ENCODE data around the gene KCNF1. TPM values are rescaled to one million over a fixed set of nuclear protein-coding genes. Genes with fewer than 3 reads are reported as not detected.

Gene KCNF1
- total RNA-seq, 2 experiments from 2014 or later: not detected

GRCh38 chr2:10882568-10882967, 29.2 kb upstream of the KCNF1 start:
- no peaks in the 10 kb centered on the region for H3K36me3 Mint-ChIP-seq (ENCODE audit: low read depth)
- intact Hi-C loops (cut with DNase I, micrococcal nuclease): no loop called here
- H3K9me3 Mint-ChIP-seq (ENCODE audit: low read depth): no peaks in the 10 kb centered on the region
- DNase-seq (no peak), ATAC-seq (no peak)
- no peaks in the 10 kb centered on the region for H3K27me3 Mint-ChIP-seq
- no peak overlapping the region for H3K4me3 Mint-ChIP-seq
- CTCF ChIA-PET: interaction anchor here (0.8 to 1.7 kb wide), 3 partner anchors 8 to 47 kb away, joined by 3 to 4 read pairs (median 3); no protein-coding TSS in a partner anchor
- POLR2A ChIA-PET: no interaction called here
- peaks cover 7% of the 10 kb centered on the region for H3K4me1 Mint-ChIP-seq
- no peak overlapping the region for H3K27ac Mint-ChIP-seq

- POLR2A ChIA-PET: no interaction called here
- DNase-seq: no peak
- Mint-ChIP-seq H3K36me3 (ENCODE audit: low read depth) (no peaks in the 10 kb centered on the region), H3K9me3 (ENCODE audit: low read depth) (no peaks in the 10 kb centered on the region), H3K27me3 (no peaks in the 10 kb centered on the region), H3K4me1 (peaks cover 5% of the 10 kb centered on the region), H3K4me3 (no peak overlapping the region), H3K27ac (no peak overlapping the region)
- ATAC-seq: no peak
- CTCF ChIA-PET: interaction anchor here (1.0 kb wide), 1 partner anchor 48 kb away, joined by 4 read pairs; no protein-coding TSS in a partner anchor
- intact Hi-C loops (cut with DNase I, micrococcal nuclease): no loop called here
Observed at GRCh38 chr2:10883066-10883465, 28.7 kb upstream of the KCNF1 start.

- ATAC-seq: no peak
- Mint-ChIP-seq H3K9me3 (ENCODE audit: low read depth) (no peaks in the 10 kb centered on the region), H3K27me3 (no peaks in the 10 kb centered on the region), H3K4me1 (peaks cover 5% of the 10 kb centered on the region), H3K4me3 (no peak overlapping the region), H3K36me3 (ENCODE audit: low read depth) (no peaks in the 10 kb centered on the region), H3K27ac (no peak overlapping the region)
- POLR2A ChIA-PET: no interaction called here
- intact Hi-C loops (cut with DNase I, micrococcal nuclease): no loop called here
- no peak for DNase-seq
- CTCF ChIA-PET: interaction anchor here (0.7 to 1.3 kb wide), 2 partner anchors 20 to 58 kb away, joined by 3 read pairs; no protein-coding TSS in a partner anchor
Observed at GRCh38 chr2:10883801-10884478, 27.8 kb upstream of the KCNF1 start.

- ChIA-PET POLR2A (no interaction called here), CTCF (interaction anchor here (1.3 kb wide), 1 partner anchor 20 kb away, joined by 3 read pairs; no protein-coding TSS in a partner anchor)
- Mint-ChIP-seq H3K27me3 (peaks cover 2% of the 10 kb centered on the region), H3K27ac (no peak overlapping the region), H3K36me3 (ENCODE audit: low read depth) (no peaks in the 10 kb centered on the region), H3K4me1 (peaks cover 5% of the 10 kb centered on the region), H3K4me3 (no peak overlapping the region), H3K9me3 (ENCODE audit: low read depth) (no peaks in the 10 kb centered on the region)
- no peak for ATAC-seq
- intact Hi-C loops (cut with DNase I, micrococcal nuclease): no loop called here
- no peak for DNase-seq
Observed at GRCh38 chr2:10884574-10884975, 27.2 kb upstream of the KCNF1 start.

- Mint-ChIP-seq H3K36me3 (ENCODE audit: low read depth) (no peaks in the 10 kb centered on the region), H3K27me3 (peaks cover 2% of the 10 kb centered on the region), H3K9me3 (ENCODE audit: low read depth) (no peaks in the 10 kb centered on the region), H3K4me3 (no peak overlapping the region), H3K4me1 (peaks cover 5% of the 10 kb centered on the region), H3K27ac (no peak overlapping the region)
- DNase-seq (no peak), ATAC-seq (no peak)
- POLR2A ChIA-PET: no interaction called here
- CTCF ChIA-PET: no interaction called here
- intact Hi-C loops (cut with DNase I, micrococcal nuclease): no loop called here
Observed at GRCh38 chr2:10885094-10885860, 26.5 kb upstream of the KCNF1 start.

- no peak overlapping the region for H3K4me3 Mint-ChIP-seq
- ATAC-seq: no peak
- no peaks in the 10 kb centered on the region for H3K4me1 Mint-ChIP-seq
- peaks cover 9% of the 10 kb centered on the region for H3K27me3 Mint-ChIP-seq
- intact Hi-C loops (cut with DNase I, micrococcal nuclease): no loop called here
- DNase-seq: no peak
- H3K9me3 Mint-ChIP-seq (ENCODE audit: low read depth): no peaks in the 10 kb centered on the region
- CTCF ChIA-PET: interaction anchor here (0.6 kb wide), 1 partner anchor 21 kb away, joined by 3 read pairs; no protein-coding TSS in a partner anchor
- no peak overlapping the region for H3K27ac Mint-ChIP-seq
- POLR2A ChIA-PET: no interaction called here
- H3K36me3 Mint-ChIP-seq (ENCODE audit: low read depth): no peaks in the 10 kb centered on the region
Observed at GRCh38 chr2:10887476-10887875, 24.3 kb upstream of the KCNF1 start.

GRCh38 chr2:10889651-10890215, 22.0 kb upstream of the KCNF1 start:
- Mint-ChIP-seq H3K27me3 (peaks cover 13% of the 10 kb centered on the region), H3K27ac (no peak overlapping the region), H3K9me3 (ENCODE audit: low read depth) (no peaks in the 10 kb centered on the region), H3K4me1 (no peaks in the 10 kb centered on the region), H3K36me3 (ENCODE audit: low read depth) (no peaks in the 10 kb centered on the region), H3K4me3 (no peak overlapping the region)
- ATAC-seq (no peak), DNase-seq (no peak)
- intact Hi-C loops (cut with DNase I, micrococcal nuclease): no loop called here
- CTCF ChIA-PET: interaction anchor here (0.6 to 1.1 kb wide), 2 partner anchors 48 to 57 kb away, joined by 3 read pairs; no protein-coding TSS in a partner anchor
- POLR2A ChIA-PET: no interaction called here

GRCh38 chr2:10890706-10891270, 20.9 kb upstream of the KCNF1 start:
- Mint-ChIP-seq H3K9me3 (ENCODE audit: low read depth) (no peaks in the 10 kb centered on the region), H3K4me3 (no peak overlapping the region), H3K36me3 (ENCODE audit: low read depth) (no peaks in the 10 kb centered on the region), H3K4me1 (no peaks in the 10 kb centered on the region), H3K27ac (no peak overlapping the region), H3K27me3 (peaks cover 15% of the 10 kb centered on the region)
- ChIA-PET CTCF (interaction anchor here (0.6 to 1.0 kb wide), 2 partner anchors 8 to 58 kb away, joined by 3 read pairs; no protein-coding TSS in a partner anchor), POLR2A (no interaction called here)
- ATAC-seq (no peak), DNase-seq (no peak)
- intact Hi-C loops (cut with DNase I, micrococcal nuclease): no loop called here

GRCh38 chr2:10891390-10891789, 20.3 kb upstream of the KCNF1 start:
- POLR2A ChIA-PET: no interaction called here
- H3K36me3 Mint-ChIP-seq (ENCODE audit: low read depth): no peaks in the 10 kb centered on the region
- no peaks in the 10 kb centered on the region for H3K4me1 Mint-ChIP-seq
- DNase-seq: no peak
- peaks cover 19% of the 10 kb centered on the region for H3K27me3 Mint-ChIP-seq
- H3K4me3 Mint-ChIP-seq: no peak overlapping the region
- ATAC-seq: no peak
- intact Hi-C loops (cut with DNase I, micrococcal nuclease): no loop called here
- H3K27ac Mint-ChIP-seq: no peak overlapping the region
- CTCF ChIA-PET: interaction anchor here (0.9 to 1.0 kb wide), 2 partner anchors 9 to 10 kb away, joined by 3 read pairs; no protein-coding TSS in a partner anchor
- no peaks in the 10 kb centered on the region for H3K9me3 Mint-ChIP-seq (ENCODE audit: low read depth)

GRCh38 chr2:10891848-10892247, 19.9 kb upstream of the KCNF1 start:
- intact Hi-C loops (cut with DNase I, micrococcal nuclease): no loop called here
- H3K27ac Mint-ChIP-seq: no peak overlapping the region
- H3K36me3 Mint-ChIP-seq (ENCODE audit: low read depth): no peaks in the 10 kb centered on the region
- H3K4me1 Mint-ChIP-seq: no peaks in the 10 kb centered on the region
- H3K27me3 Mint-ChIP-seq: peaks cover 19% of the 10 kb centered on the region
- H3K9me3 Mint-ChIP-seq (ENCODE audit: low read depth): no peaks in the 10 kb centered on the region
- no peak overlapping the region for H3K4me3 Mint-ChIP-seq
- ATAC-seq: no peak
- CTCF ChIA-PET: interaction anchor here (0.9 to 1.0 kb wide), 2 partner anchors 10 to 18 kb away, joined by 3 read pairs; no protein-coding TSS in a partner anchor
- POLR2A ChIA-PET: no interaction called here
- DNase-seq: no peak

GRCh38 chr2:10892316-10892715, 19.4 kb upstream of the KCNF1 start:
- H3K36me3 Mint-ChIP-seq (ENCODE audit: low read depth): no peaks in the 10 kb centered on the region
- ChIA-PET POLR2A (interaction anchor here (0.6 kb wide), 1 partner anchor 37 kb away, joined by 4 read pairs; no protein-coding TSS in a partner anchor), CTCF (interaction anchor here (0.5 to 1.0 kb wide), 3 partner anchors 11 to 58 kb away, joined by 3 read pairs; no protein-coding TSS in a partner anchor)
- no peak for ATAC-seq
- no peak overlapping the region for H3K27ac Mint-ChIP-seq
- no peak for DNase-seq
- intact Hi-C loops (cut with DNase I, micrococcal nuclease): no loop called here
- no peak overlapping the region for H3K4me3 Mint-ChIP-seq
- H3K9me3 Mint-ChIP-seq (ENCODE audit: low read depth): no peaks in the 10 kb centered on the region
- peaks cover 19% of the 10 kb centered on the region for H3K27me3 Mint-ChIP-seq
- no peaks in the 10 kb centered on the region for H3K4me1 Mint-ChIP-seq

All from activated CD4-positive, alpha-beta T cell treated with anti-CD3 and anti-CD28 coated beads for 36 hours (primary cell).